H1 (cell line): ENCODE results near the gene SOX6. TPM values are rescaled to one million over a fixed set of nuclear protein-coding genes. Genes with fewer than 3 reads are reported as not detected.

Experiments
- EP300 ChIP-seq, 2 experiments: IDR thresholded peaks; 1 replicate in 1 of 2; 2 replicates in 1 of 2; pipeline ENCODE4 v1.6.1; 2011 to 2012; ENCODE audit warnings: low read depth in 2 of 2, low read length in 2 of 2, mild to moderate bottlenecking in 2 of 2, borderline replicate concordance in 1 of 2, inconsistent platforms in 1 of 2, moderate library complexity in 1 of 2
- RNF2 ChIP-seq: fragments of 200-900, 300-1000 bp; sonication (generic); IDR thresholded peaks from 2 replicates; pipeline ENCODE4 v1.7.1; 2016; ENCODE audit warnings: borderline replicate concordance, low read depth, mild to moderate bottlenecking, antibody characterized with exemption, low read length; ENCODE audit not compliant: poor library complexity, severe bottlenecking; ENCODE audit errors: missing control alignments
- polyA plus RNA-seq, 7 experiments: library from polyadenylated mRNA; depleted of rRNA in 3 of 7; stranded (reverse) in 5 of 7; unstranded in 2 of 7; fragments of >200 nt in 5 of 7; fragments of 200-250 nt in 2 of 7; gene quantifications; 1 replicate in 5 of 7; 2 replicates in 1 of 7; 4 replicates in 1 of 7; pipeline versions ENCODE4 v1.2.1 to v1.2.3, GENCODE V29; 2011 to 2013; ENCODE audit warnings: missing spikeins in 2 of 7, mixed read lengths in 2 of 7
- total RNA-seq: library from RNA; stranded (reverse); fragmentation: NEBNext Ultra II Directional; extraction: Animal tissue kit (Norgen Biotek cat#: 25700); gene quantifications from 2 replicates; pipeline ENCODE4 v1.2.1, GENCODE V29; 2021
- TF ChIP-seq, protein P1 (sequence below): fragments of 300-600 bp; sonication (generic); IDR thresholded peaks from 2 replicates; pipeline ENCODE4 v1.7.1; 2012; ENCODE audit warnings: low read length, moderate library complexity, mild to moderate bottlenecking, inconsistent platforms; ENCODE audit not compliant: insufficient replicate concordance
- TF ChIP-seq, protein P2 (sequence below): IDR thresholded peaks from 2 replicates; pipeline ENCODE4 v1.6.1; 2012; ENCODE audit warnings: inconsistent platforms
- TF ChIP-seq, protein P3 (sequence below): IDR thresholded peaks from 2 replicates; pipeline ENCODE4 v1.6.1; 2012; ENCODE audit warnings: inconsistent platforms

SOX6 gene
- total and polyA plus RNA-seq, 2 of the 8 experiments (the other 6 are each of a cell fraction or from before 2014, with no cell fraction given) = 0.09 TPM; not detected in 1

DNA sequence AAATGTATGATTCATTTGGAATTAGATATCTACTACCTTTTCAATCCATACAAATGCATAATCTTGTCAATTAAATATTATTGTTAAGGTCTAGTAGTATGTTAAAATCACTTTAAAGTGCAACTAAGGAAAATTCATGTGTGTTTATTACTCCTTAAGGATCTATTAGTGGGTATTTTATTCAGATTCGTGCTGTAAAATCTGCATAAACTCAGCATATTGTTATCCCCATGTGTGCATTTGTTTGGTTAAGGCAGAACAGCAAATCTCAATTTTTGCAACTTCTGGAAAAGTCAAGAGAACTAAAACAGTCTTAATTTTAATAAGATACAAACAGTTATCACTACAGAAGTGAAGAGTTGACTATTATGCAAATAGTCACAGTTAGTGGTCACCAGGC lies 234.5 kb downstream of the SOX6 start (continued):
- TF ChIP-seq, protein P1, sequence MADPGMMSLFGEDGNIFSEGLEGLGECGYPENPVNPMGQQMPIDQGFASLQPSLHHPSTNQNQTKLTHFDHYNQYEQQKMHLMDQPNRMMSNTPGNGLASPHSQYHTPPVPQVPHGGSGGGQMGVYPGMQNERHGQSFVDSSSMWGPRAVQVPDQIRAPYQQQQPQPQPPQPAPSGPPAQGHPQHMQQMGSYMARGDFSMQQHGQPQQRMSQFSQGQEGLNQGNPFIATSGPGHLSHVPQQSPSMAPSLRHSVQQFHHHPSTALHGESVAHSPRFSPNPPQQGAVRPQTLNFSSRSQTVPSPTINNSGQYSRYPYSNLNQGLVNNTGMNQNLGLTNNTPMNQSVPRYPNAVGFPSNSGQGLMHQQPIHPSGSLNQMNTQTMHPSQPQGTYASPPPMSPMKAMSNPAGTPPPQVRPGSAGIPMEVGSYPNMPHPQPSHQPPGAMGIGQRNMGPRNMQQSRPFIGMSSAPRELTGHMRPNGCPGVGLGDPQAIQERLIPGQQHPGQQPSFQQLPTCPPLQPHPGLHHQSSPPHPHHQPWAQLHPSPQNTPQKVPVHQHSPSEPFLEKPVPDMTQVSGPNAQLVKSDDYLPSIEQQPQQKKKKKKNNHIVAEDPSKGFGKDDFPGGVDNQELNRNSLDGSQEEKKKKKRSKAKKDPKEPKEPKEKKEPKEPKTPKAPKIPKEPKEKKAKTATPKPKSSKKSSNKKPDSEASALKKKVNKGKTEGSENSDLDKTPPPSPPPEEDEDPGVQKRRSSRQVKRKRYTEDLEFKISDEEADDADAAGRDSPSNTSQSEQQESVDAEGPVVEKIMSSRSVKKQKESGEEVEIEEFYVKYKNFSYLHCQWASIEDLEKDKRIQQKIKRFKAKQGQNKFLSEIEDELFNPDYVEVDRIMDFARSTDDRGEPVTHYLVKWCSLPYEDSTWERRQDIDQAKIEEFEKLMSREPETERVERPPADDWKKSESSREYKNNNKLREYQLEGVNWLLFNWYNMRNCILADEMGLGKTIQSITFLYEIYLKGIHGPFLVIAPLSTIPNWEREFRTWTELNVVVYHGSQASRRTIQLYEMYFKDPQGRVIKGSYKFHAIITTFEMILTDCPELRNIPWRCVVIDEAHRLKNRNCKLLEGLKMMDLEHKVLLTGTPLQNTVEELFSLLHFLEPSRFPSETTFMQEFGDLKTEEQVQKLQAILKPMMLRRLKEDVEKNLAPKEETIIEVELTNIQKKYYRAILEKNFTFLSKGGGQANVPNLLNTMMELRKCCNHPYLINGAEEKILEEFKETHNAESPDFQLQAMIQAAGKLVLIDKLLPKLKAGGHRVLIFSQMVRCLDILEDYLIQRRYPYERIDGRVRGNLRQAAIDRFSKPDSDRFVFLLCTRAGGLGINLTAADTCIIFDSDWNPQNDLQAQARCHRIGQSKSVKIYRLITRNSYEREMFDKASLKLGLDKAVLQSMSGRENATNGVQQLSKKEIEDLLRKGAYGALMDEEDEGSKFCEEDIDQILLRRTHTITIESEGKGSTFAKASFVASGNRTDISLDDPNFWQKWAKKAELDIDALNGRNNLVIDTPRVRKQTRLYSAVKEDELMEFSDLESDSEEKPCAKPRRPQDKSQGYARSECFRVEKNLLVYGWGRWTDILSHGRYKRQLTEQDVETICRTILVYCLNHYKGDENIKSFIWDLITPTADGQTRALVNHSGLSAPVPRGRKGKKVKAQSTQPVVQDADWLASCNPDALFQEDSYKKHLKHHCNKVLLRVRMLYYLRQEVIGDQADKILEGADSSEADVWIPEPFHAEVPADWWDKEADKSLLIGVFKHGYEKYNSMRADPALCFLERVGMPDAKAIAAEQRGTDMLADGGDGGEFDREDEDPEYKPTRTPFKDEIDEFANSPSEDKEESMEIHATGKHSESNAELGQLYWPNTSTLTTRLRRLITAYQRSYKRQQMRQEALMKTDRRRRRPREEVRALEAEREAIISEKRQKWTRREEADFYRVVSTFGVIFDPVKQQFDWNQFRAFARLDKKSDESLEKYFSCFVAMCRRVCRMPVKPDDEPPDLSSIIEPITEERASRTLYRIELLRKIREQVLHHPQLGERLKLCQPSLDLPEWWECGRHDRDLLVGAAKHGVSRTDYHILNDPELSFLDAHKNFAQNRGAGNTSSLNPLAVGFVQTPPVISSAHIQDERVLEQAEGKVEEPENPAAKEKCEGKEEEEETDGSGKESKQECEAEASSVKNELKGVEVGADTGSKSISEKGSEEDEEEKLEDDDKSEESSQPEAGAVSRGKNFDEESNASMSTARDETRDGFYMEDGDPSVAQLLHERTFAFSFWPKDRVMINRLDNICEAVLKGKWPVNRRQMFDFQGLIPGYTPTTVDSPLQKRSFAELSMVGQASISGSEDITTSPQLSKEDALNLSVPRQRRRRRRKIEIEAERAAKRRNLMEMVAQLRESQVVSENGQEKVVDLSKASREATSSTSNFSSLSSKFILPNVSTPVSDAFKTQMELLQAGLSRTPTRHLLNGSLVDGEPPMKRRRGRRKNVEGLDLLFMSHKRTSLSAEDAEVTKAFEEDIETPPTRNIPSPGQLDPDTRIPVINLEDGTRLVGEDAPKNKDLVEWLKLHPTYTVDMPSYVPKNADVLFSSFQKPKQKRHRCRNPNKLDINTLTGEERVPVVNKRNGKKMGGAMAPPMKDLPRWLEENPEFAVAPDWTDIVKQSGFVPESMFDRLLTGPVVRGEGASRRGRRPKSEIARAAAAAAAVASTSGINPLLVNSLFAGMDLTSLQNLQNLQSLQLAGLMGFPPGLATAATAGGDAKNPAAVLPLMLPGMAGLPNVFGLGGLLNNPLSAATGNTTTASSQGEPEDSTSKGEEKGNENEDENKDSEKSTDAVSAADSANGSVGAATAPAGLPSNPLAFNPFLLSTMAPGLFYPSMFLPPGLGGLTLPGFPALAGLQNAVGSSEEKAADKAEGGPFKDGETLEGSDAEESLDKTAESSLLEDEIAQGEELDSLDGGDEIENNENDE = no peak
- no peak for TF ChIP-seq EP300 (IDR thresholded peaks at IDR 0.05; ENCODE audit: borderline replicate concordance in 1 of 2, low read depth in 2 of 2, low read length in 2 of 2)
- TF ChIP-seq, protein P2, sequence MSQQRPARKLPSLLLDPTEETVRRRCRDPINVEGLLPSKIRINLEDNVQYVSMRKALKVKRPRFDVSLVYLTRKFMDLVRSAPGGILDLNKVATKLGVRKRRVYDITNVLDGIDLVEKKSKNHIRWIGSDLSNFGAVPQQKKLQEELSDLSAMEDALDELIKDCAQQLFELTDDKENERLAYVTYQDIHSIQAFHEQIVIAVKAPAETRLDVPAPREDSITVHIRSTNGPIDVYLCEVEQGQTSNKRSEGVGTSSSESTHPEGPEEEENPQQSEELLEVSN = no peak
- TF ChIP-seq RNF2 = no peak
- TF ChIP-seq, protein P3, sequence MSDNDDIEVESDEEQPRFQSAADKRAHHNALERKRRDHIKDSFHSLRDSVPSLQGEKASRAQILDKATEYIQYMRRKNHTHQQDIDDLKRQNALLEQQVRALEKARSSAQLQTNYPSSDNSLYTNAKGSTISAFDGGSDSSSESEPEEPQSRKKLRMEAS = no peak
